Measurements from ENCODE around the gene CBLN3.

CBLN3 gene

GRCh38 chr14:24397639-24398292 is 31.7 kb downstream of the CBLN3 start:
- H2AFZ ChIP-seq (ENCODE audit: low read length): no peak overlapping the region
- H3K4me2 ChIP-seq (ENCODE audit: low read length): no peak overlapping the region
- no peaks in the 10 kb centered on the region for H3K9me3 ChIP-seq (ENCODE audit: low read length)
- no peaks in the 10 kb centered on the region for H3K9me2 ChIP-seq (ENCODE audit: low read depth, low read length)
- H3K79me2 ChIP-seq (ENCODE audit: insufficient read depth, low read length): no peaks in the 10 kb centered on the region
- H3K27ac ChIP-seq (ENCODE audit: low read depth, low read length, poor library complexity, severe bottlenecking): no peak overlapping the region
- TF ChIP-seq CTCF (IDR thresholded peaks at IDR 0.05; ENCODE audit: low read length): no peak
- TF ChIP-seq EZH2 (IDR thresholded peaks at IDR 0.05; ENCODE audit: borderline replicate concordance, low read length): no peak
- H3K9ac ChIP-seq (ENCODE audit: low read length): no peak overlapping the region
- H3F3A ChIP-seq (ENCODE audit: insufficient read depth, low read length): no peaks in the 10 kb centered on the region
- H3K36me3 ChIP-seq (ENCODE audit: insufficient read depth, low read length): no peaks in the 10 kb centered on the region
- H3K4me1 ChIP-seq (ENCODE audit: insufficient read depth, low read length, severe bottlenecking): peaks cover 22% of the 10 kb centered on the region
- no peak overlapping the region for H3K4me3 ChIP-seq (ENCODE audit: low read depth, low read length, poor library complexity, severe bottlenecking)
- no peaks in the 10 kb centered on the region for H3K27me3 ChIP-seq (ENCODE audit: insufficient read depth, low read length)
- no peaks in the 10 kb centered on the region for H4K20me1 ChIP-seq (ENCODE audit: insufficient read depth, low read length)

- no peak overlapping the region for H3K4me2 ChIP-seq (ENCODE audit: low read length)
- H3K4me3 ChIP-seq (ENCODE audit: low read depth, low read length, poor library complexity, severe bottlenecking): no peak overlapping the region
- no peaks in the 10 kb centered on the region for H3K27me3 ChIP-seq (ENCODE audit: insufficient read depth, low read length)
- no peaks in the 10 kb centered on the region for H4K20me1 ChIP-seq (ENCODE audit: insufficient read depth, low read length)
- no peaks in the 10 kb centered on the region for H3K9me2 ChIP-seq (ENCODE audit: low read depth, low read length)
- no peaks in the 10 kb centered on the region for H3F3A ChIP-seq (ENCODE audit: insufficient read depth, low read length)
- H3K9ac ChIP-seq (ENCODE audit: low read length): no peak overlapping the region
- H3K79me2 ChIP-seq (ENCODE audit: insufficient read depth, low read length): no peaks in the 10 kb centered on the region
- TF ChIP-seq EZH2 (IDR thresholded peaks at IDR 0.05; ENCODE audit: borderline replicate concordance, low read length) (no peak), CTCF (IDR thresholded peaks at IDR 0.05; ENCODE audit: low read length) (no peak)
- no peak overlapping the region for H2AFZ ChIP-seq (ENCODE audit: low read length)
- peaks cover 41% of the 10 kb centered on the region for H3K4me1 ChIP-seq (ENCODE audit: insufficient read depth, low read length, severe bottlenecking)
- H3K36me3 ChIP-seq (ENCODE audit: insufficient read depth, low read length): no peaks in the 10 kb centered on the region
- no peaks in the 10 kb centered on the region for H3K9me3 ChIP-seq (ENCODE audit: low read length)
- no peak overlapping the region for H3K27ac ChIP-seq (ENCODE audit: low read depth, low read length, poor library complexity, severe bottlenecking)
Observed at GRCh38 chr14:24395609-24396582, 33.6 kb downstream of the CBLN3 start.

GRCh38 chr14:24394275-24394674 is 35.2 kb downstream of the CBLN3 start:
- Histone ChIP-seq H3K4me1 (ENCODE audit: insufficient read depth, low read length, severe bottlenecking) (peaks cover 40% of the 10 kb centered on the region), H4K20me1 (ENCODE audit: insufficient read depth, low read length) (no peaks in the 10 kb centered on the region), H3K9me3 (ENCODE audit: low read length) (no peaks in the 10 kb centered on the region), H3K79me2 (ENCODE audit: insufficient read depth, low read length) (no peaks in the 10 kb centered on the region), H3K27me3 (ENCODE audit: insufficient read depth, low read length) (0 out of 2 replicates have a peak, but pooled peaks cover under 1% of the 10 kb centered on the region), H3K4me3 (ENCODE audit: low read depth, low read length, poor library complexity, severe bottlenecking) (no peak overlapping the region), H3K9ac (ENCODE audit: low read length) (no peak overlapping the region), H2AFZ (ENCODE audit: low read length) (no peak overlapping the region), H3K4me2 (ENCODE audit: low read length) (no peak overlapping the region), H3K27ac (ENCODE audit: low read depth, low read length, poor library complexity, severe bottlenecking) (no peak overlapping the region), H3K36me3 (ENCODE audit: insufficient read depth, low read length) (no peaks in the 10 kb centered on the region), H3F3A (ENCODE audit: insufficient read depth, low read length) (no peaks in the 10 kb centered on the region), H3K9me2 (ENCODE audit: low read depth, low read length) (no peaks in the 10 kb centered on the region)
- TF ChIP-seq CTCF (IDR thresholded peaks at IDR 0.05; ENCODE audit: low read length): peak; percentile 15; the same call in 1 of the 2 replicates
- no peak for TF ChIP-seq EZH2 (IDR thresholded peaks at IDR 0.05; ENCODE audit: borderline replicate concordance, low read length)

Measured in OCI-LY1 (cell line).